HT1080 (cell line): ENCODE measurements around the gene PLCB2. TPM values are rescaled to one million over a fixed set of nuclear protein-coding genes. Genes with fewer than 3 reads are reported as not detected.

Experiments
- DNase-seq: peaks from one replicate; pipeline ENCODE4 v3.0.0-alpha.2; 2015; ENCODE audit warnings: low read depth
- total RNA-seq: library from RNA; depleted of rRNA; stranded (reverse); fragments of >200 nt; shearing (Covaris generic); gene quantifications from 2 replicates; pipeline ENCODE4 v1.2.3, GENCODE V29; 2014

Gene PLCB2
- total RNA-seq, 1 experiment from 2014 or later: 0.16 TPM

DNA sequence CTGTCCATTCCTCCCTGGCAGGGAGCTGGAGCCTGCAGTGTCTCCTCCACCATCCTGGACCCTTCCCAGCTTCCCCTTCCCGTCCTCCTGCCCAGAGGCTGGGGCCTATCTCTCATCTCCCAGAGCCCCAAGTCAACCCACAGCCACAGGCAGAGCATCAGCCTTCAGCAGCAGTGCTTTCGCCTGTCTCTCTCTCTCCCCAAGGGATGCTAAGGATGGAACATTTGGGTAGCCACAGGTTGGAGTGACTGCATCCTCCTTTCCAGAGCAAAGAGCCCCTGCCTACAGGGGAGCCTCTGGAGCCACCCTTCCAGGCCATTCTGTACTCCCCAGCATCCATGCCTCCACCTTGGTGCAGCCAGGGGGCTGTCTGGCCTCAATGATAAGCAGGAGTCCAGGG, 4.2 kb downstream of the PLCB2 start:
- DNase-seq: no peak

- no peak for DNase-seq
Measured at GRCh38 chr15:40302981-40303380, 4.8 kb downstream of the PLCB2 start.

GRCh38 chr15:40302288-40302886, 5.3 kb downstream of the PLCB2 start:
- DNase-seq: no peak

- no peak for DNase-seq
Measured at GRCh38 chr15:40301467-40302179, 6.1 kb downstream of the PLCB2 start.

DNA sequence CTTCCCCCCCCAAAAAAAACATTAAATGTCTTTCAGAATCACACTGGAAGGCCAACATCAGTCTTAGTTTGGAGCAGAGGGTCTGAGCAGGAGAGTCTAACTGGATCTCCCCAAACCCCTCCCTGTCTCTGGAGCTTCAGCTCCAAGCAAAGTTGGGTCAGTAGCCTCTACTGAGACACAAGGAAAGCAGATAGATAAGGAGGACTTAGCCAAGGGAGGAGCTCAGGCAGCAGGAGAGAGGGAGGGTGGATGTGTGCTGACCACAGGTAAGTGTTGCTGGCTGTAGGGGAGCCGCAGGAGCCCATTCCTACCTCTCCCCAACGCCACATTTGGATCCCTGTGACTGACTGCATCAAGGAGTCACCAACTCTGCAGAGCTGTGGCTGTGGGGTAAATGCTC, 7.0 kb downstream of the PLCB2 start:
- DNase-seq: no peak

- no peak for DNase-seq
Measured at GRCh38 chr15:40300367-40300766, 7.4 kb downstream of the PLCB2 start.

DNA sequence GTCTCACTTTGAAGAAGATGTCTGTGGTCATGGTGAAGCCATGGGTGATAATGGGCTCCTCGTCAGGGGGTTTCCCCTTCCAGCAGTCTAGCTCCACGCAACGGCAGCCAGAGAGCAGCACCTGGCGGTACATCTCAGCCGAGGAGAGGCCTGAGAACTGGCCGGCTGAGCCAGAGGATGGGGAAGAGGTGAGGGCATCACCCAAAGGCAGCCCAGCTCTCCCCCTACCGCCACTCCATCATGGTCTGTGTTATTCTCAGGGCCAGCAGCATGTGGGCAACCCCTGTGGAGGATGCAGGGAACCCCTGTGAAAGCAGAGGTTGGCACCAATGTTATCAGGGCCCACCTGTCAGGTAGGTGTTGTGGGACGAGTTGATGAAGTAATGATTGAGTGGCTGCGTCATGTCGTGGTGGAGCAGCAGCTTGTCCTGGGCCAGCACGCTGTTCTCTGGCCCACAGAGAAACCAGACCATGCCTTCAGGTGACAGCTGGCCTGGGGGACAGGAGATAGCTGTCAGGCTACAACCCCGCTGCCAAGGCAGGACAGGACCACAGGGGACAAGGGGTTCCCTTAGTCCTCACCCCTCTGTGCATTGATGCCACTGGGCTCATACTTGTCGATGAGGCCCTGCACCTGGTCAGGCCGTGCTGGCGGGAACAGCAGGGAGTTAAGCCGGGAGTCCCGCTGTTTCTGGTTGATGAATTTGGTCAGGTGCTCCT, 9.4 kb downstream of the PLCB2 start:
- no peak for DNase-seq

DNA sequence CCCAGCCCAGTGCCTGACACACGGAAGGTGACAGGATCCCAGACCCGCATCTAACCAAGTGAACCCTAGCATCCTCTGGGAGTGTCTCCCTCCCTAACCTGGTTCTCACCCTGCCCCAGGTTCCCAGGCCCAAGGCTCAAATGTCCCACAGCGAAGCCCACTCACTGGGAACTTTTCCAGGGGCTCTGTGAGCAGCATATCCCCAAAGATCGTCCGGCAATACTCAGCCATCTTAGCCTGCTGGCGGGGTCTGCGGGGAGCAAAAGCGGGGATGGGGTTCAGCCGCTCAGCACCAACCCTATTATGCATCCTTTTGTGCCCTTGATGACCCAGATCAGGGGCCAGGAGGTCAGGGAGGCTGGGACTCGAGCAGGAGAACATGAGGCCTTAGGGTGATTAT, 10.4 kb downstream of the PLCB2 start:
- DNase-seq: no peak

- DNase-seq: no peak
Measured at GRCh38 chr15:40296561-40297230, 11.0 kb downstream of the PLCB2 start.

- DNase-seq: no peak
Measured at GRCh38 chr15:40295877-40296560, 11.7 kb downstream of the PLCB2 start.

- DNase-seq: no peak
Measured at GRCh38 chr15:40295297-40295696, 12.4 kb downstream of the PLCB2 start.

DNA sequence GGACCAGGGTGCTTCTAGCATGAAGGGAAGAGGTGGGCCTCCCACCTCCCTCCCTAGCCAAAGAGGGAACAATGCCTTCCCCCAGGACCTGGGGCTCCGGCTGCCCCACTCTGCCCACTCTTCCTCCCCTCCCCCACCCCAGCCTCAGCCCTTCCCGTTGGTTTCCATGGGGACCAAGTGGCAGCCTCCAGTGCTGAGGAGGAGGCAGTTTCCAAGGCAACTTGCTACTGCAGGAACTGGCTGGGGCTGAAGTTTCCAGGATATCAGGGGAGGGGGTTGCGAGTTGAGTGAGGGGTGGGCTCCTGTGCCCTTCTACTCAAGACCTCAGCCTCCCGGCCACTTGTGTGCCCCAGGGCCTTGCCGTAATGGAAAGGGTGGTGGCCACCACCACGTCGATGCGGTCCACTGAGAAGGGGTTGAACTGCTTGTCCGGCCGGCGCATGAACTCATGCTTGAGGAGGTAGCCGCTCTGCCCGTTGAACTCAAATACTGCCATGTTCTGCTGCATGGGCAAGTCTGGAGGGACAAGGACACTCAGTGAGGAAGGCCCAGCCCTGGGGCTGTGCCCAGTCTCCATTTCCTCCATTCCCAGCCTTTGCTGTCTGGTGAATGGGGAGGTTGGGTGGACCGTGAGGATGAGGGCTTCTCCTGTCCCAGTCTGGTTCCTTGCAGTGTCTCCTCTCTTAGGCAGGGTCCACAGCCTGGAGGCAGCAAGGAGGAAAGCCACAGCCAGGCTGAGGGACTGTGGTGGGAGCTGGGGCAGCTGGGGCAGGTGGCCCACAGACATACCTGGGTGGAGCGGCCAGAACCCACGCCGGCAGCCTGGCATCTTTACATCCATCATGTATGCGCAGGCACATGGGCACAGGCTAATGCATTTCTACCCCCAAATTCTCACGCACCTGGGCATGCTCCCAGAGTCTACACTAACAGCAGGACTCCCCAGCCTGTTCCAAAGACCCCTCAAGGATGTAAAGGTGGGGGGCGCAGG, 13.5 kb downstream of the PLCB2 start:
- DNase-seq: no peak

- DNase-seq: no peak
Measured at GRCh38 chr15:40293006-40293405, 14.7 kb downstream of the PLCB2 start.

DNA sequence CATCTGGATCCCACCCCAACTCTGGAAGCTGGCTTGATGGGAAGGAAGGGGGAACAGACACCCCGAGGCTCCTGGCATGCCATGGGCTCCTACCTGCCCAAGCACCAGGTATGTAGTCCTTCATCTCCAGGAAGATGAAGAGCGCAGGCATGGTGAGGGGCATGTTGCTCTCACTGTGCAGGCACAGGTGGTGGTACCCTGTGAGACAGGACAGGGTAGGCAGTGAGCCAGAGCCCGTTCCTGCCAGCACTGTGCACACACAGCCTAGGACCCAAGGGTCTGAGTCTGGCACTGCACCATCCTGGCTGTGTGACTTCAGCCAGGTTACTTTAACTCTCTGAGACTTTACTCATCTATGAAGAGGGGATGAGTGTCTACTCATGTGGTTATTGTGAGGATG, 15.5 kb downstream of the PLCB2 start:
- DNase-seq: no peak

GRCh38 chr15:40290918-40291574, 16.7 kb downstream of the PLCB2 start:
- no peak for DNase-seq

GRCh38 chr15:40290545-40290917, 17.2 kb downstream of the PLCB2 start:
- no peak for DNase-seq

DNA sequence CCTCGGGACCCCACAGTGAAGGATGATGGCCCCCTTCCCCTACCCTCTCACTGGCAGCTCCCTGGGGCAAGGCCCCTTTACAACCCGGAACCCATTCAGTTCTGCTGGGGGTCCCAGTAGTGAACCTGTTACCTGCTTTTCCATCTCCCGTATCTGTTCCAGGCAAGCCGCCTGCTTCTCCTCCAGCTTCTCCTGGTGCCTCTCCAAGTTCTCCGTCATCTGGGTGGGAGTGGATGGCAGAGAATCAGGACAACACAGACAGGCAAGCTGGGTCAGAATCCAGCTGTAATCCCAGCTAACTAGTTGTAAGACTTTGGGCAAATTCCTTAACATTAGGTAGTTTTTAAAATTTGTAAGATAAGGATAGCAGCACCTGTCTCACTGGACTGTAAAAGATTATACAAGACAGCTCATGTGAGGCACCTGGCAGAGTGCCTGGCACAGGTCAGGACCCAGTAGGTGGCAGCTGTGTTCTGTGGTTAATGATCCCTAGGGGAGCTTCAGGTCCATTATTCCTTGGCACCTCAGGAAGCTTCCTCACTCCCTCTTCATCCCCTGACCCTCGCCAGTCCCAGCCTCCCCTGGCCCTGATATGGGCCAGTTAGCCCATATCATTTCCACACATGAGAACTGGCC, 18.5 kb downstream of the PLCB2 start:
- DNase-seq: no peak

DNA sequence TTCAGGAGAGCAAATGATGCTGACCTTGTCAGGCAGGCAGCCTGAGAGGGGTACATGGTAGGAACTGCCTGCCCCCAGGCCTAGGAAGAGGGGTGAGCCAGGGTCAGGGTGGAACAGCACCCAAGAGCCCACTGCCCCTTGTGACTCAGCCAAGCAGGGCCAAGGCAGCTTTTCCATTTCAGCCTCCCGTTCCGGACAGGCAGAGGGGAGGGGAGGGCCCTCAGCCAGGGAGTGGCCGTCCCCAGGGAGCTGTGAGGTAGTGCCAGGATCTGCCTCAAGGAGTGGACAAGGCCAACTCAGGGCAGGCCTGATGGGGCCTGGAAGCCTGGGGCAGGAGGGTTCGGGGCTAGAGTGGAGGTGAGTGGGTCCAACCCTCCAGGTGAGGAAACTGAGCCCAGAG, 19.8 kb downstream of the PLCB2 start:
- no peak for DNase-seq

- DNase-seq: no peak
Measured at GRCh38 chr15:40287505-40287904, 20.2 kb downstream of the PLCB2 start.
